GM18517 (cell line): Measurements from ENCODE around the gene PRLR.
"Not testable (repeated sequence)": the region's sequence is repeated elsewhere in the genome, so short reads cannot be mapped to it uniquely, and the experiment has no call there.

Source experiments
- ATAC-seq: cut with Tn5 transposase; IDR thresholded peaks from one replicate; pipeline ENCODE4 v1.9.1; 2021; ENCODE audit warnings: mild to moderate bottlenecking, moderate library complexity; ENCODE audit not compliant: unreplicated experiment

Gene PRLR

GRCh38 chr5:35230038-35230611 lies at the start of gene PRLR:
TSS of gene PRLR (minus strand) at chr5:35230487. CDS start at chr5:35089620, 140,867 bp downstream.
- peak; percentile 28 for ATAC-seq

- ATAC-seq, result no peak
Measured at GRCh38 chr5:35274839-35275509, 44.7 kb upstream of the PRLR start.

GRCh38 chr5:35269006-35269405 lies 38.7 kb upstream of the PRLR start:
- ATAC-seq, result no peak

GRCh38 chr5:35266276-35266675 lies 36.0 kb upstream of the PRLR start:
- ATAC-seq, result no peak

GRCh38 chr5:35264509-35264908 lies 34.2 kb upstream of the PRLR start:
- no peak for ATAC-seq

GRCh38 chr5:35263266-35263877 lies 33.1 kb upstream of the PRLR start:
- no peak for ATAC-seq

GRCh38 chr5:35253582-35253981 lies 23.3 kb upstream of the PRLR start:
- ATAC-seq, result no peak

- ATAC-seq, result no peak
Measured at GRCh38 chr5:35252963-35253362, 22.7 kb upstream of the PRLR start.

- no peak for ATAC-seq
Measured at GRCh38 chr5:35248843-35249780, 18.8 kb upstream of the PRLR start.

- ATAC-seq, result no peak
Measured at GRCh38 chr5:35247648-35248034, 17.4 kb upstream of the PRLR start.

GRCh38 chr5:35246900-35247647 lies 16.8 kb upstream of the PRLR start:
- ATAC-seq, result no peak

- no peak for ATAC-seq
Measured at GRCh38 chr5:35246411-35246810, 16.1 kb upstream of the PRLR start.

- not testable (repeated sequence) for ATAC-seq
Measured at GRCh38 chr5:35245371-35245770, 15.1 kb upstream of the PRLR start.

GRCh38 chr5:35244171-35244570 lies 13.9 kb upstream of the PRLR start:
- no peak for ATAC-seq

- no peak for ATAC-seq
Measured at GRCh38 chr5:35242702-35243258, 12.5 kb upstream of the PRLR start.

- no peak for ATAC-seq
Measured at GRCh38 chr5:35240892-35241291, 10.6 kb upstream of the PRLR start.

GRCh38 chr5:35239911-35240610 lies 9.8 kb upstream of the PRLR start:
- no peak for ATAC-seq

GRCh38 chr5:35239476-35239875 lies 9.2 kb upstream of the PRLR start:
- no peak for ATAC-seq

GRCh38 chr5:35237580-35238376 lies 7.5 kb upstream of the PRLR start:
- peak; percentile 92 for ATAC-seq
